Measurements from ENCODE around the gene ACTL10.
A peak's percentile ranks its signal among the peaks of the same experiment; 100 is the strongest.

ACTL10 gene

DNA sequence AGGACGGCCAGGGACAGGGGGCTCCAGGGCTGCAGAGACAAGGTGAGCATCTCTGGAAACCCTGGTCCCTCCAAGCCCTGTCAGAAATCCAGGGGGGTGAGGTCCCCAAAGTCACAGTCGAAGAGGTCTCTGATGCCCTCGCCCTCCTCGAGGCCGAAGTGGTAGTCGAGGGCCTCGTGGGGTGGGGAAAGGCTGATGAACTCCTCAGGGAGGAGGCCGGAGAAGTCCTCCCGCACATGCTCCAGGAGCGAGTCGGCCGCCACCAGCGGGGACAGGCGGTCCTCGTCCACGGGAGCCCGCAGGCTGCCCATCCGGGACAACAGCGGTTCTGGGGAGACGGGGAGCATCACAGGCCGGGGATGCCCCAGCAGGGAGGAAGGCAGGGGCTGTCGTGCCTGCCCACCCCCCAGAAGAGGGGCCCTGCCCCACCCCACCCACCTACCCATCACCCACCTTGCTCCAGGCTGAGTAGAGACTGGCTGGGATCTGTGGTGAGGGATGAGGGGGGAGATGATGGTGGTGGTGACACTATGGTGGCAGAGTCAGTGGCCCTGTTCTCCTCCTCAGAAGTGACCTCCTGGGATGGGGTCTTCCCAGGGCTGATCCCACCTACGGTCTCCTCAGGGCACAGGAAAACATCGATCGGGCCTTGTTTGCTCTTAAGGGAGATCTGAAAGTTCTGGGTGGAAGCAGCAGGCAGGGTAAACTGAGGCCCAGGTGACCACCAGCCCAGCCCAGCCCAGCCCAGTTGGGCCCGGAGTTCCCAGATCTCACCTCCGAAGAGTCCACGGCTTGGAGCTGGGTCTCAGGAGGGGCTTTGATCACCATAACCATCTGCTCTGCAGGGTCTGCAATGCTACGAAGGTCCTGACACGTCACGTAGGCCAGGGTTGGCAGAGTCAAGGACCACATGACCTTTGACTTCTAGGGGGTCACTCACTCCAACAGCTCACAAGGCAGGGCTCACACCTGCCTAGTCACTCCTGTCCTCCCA, 10.2 kb downstream of the ACTL10 start:
- DNase-seq (ENCODE audit: low read depth, low spot score) = no peak

DNA sequence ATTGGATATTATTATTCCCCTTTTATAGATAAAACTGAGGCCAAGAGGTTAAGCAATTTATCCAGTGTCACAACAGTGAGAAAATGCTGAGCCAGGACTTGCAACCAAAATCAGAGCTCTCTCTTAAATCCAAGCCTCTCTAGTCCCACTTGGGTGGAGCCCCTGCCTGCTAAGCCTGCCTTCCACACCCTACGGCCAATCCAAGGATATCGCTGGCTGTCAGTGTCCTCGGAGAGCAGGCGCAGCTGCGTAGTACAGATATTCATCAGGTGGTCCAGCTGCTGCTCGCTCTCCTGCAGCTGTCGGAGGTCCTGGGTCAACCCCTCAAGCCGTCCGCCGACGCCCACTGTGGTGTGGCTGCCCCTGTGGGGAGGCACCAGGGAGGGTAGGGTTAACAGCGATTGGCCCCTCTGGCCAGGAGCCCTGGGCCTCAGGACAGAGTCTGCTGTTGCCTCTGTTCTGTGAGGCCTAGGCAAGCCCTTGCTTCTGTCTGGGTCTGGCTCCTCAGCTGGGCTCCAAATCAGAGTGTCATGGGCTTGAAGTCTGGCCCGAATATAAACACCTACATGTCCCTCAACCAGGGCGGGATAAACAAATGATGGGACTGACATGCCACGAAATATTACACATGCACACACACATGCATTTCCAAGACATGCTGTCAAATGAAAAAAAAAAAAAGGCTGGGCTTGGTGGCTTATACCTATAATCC, 11.4 kb downstream of the ACTL10 start:
- DNase-seq (ENCODE audit: low read depth, low spot score) = no peak

DNA sequence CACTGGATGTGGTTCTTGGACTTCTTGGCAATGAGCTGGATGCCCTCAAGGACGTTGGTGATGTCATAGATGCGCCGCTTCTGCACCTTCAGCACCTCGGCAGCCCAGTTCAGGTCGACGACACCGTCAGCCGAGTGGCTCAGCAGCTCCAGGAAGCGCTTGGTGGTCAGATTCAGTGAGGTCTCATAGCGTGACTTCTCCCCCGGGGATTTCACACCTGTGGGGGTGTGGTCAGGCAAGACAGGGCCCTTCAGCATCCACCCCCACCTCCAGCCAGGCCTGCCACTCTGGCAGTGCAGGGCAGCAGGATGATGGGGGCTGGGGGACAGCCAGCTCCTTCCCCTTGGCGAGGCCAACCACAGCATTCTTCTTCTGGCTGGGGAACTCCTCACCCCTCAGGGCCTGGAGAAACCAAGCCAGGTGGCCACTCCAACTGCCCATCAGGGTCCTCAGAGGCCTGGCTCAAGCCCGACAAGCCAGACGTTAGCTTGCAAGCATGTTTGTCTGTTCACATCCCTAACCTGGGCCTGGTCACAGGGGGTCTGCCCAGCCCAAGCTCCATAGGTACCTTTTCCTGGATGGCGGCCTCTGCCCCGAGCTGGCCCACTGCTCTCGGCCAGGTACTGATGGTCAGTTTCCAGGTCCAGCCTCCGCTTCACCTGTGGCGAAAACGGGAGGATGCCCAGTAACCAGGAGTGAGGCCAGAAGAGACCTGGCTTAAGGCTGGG, 13.2 kb downstream of the ACTL10 start:
- no peak for DNase-seq (ENCODE audit: low read depth, low spot score)

DNA sequence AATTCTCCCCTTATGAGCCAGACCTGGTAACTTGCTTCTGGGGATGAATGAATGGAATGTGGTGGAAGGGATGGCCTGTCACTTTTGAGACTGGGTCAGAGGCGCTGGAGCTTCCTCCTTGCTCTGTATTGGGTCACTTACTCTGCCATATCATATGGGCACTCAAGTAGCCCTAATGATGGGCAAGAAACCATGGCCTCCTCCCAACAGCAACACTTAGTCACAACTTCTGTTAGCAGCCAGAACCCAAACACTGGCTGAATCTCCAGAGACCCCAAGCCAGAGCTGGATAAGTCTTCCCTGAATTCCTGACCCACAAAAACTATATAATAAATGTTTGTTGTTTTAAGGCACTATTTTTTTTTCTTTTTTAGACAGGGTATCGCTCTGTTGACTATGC, 13.9 kb downstream of the ACTL10 start:
- peak; percentile 79 for DNase-seq (ENCODE audit: low read depth, low spot score)

DNA sequence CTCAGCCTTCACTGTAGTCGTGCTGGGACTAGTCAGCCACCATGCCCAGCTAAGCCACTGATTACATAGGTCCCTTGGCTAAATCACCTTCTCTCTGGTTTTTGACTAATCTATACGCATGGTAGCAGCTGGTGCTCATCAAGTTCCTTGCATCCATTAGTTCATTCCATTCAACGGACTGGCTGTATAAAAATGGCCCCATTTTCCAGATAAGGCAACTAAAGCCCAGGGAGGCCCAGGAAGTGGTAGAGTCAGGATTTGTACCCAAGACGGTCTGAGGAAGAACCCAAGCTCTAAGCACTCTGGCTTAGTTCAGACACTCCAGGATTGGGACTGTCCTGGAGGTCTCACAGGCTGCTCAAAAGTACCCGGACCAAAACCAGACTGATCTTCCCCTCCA, 14.5 kb downstream of the ACTL10 start:
- no peak for DNase-seq (ENCODE audit: low read depth, low spot score)

DNA sequence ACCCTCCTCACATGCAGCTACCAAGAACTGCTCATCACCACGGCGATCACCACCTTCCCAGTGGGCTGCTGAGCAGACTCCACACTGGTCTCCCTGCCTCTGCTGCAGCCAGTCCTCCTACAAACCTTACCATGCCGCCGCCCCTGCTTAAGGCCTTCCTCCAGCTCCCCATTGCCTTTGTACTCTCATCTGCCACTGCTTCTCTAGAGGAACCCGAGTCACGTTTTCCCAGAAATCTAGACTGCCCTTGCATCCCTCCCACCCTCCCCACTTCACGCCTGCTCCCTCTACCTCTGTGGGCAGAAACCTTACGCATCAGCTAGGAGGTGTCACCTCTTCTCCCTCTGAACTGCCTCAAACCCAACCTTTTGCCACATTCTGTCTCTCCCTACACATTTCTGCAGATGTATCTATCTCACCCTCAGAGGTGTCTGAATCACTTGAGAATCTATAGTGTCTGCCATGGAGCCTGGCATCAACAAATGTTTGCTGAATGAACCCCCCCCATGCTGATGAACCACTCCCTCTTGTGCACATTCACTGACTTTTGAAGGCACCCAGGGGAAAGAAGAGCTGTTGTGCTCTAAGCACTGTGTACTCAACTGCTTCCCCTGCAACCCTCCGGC, 15.1 kb downstream of the ACTL10 start:
- no peak for DNase-seq (ENCODE audit: low read depth, low spot score)

DNA sequence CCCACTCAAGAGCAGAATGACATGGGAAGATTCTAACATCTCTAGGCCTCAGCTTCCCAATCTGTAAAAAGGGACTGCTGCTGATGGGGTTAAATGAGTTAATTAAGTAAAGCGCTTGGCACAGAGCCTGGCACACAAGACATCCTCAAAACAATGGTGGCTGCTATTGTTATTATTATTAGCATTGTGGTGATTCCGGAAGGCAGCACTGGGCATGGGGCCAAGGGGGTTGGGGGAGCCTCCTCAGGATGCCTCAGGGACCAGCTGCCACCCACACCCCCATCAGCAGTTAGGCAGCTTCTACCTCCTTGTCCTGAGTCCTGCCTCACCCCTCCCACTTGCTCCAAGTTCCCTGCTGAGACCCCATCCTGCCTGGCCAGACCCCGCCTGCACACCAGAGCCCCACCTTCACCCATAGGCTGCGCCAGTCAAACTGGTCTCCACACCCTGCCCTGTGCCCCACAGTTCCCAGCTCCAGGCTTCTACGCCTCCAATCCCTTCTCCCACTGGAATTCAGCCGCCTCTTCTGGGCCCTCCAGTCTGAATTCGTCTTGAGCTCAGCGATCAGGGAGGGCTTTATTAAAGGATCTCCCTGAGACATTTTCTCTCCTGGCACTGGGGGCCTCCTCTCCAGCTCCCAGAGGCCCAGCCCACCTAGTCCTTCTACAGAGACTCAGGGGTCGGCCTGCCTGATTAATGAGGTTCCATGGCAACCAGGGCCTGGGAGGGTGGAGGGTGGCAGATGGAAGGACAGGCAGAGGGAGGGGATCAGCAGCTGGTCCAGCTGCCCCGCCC, 18.0 kb downstream of the ACTL10 start:
- no peak for DNase-seq (ENCODE audit: low read depth, low spot score)

DNA sequence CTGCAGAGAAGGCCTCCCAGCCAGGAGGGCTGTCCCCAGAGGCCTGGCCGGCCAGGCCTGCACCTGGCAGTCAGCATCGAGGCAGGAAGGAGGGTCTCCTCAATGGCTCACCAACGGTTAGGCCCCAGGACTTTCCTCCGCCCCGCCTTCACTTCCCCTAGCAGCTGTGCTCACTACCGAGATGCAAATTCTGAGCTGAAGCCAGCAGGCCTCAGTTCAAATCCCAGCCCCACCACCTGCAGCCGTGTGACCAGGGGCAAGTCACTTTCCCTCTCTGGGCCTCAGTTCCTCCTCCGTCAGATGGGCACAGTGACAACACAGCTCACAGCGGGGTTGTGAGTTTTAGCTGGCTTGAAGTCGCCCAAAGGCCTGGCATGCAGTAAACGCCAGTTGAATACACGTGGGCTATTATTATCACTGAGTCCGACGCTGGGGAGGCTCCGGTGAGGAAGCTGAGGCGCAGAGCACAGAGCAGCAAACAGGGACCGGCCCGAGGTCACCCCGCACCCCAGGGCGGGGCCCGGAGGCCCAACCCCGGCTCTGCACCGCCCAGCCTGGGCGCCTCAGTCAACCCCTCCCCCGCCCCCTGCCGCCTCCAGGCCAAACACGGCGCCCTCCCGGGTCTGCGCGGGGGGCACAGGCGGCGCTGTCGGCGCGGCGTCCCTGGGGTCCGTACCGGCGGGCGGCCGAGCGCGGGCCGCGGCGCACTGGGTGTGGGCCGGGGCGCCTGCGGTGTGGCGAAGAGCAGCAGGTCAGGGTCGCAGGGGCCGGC, 18.8 kb downstream of the ACTL10 start:
- DNase-seq (ENCODE audit: low read depth, low spot score) = no peak

DNA sequence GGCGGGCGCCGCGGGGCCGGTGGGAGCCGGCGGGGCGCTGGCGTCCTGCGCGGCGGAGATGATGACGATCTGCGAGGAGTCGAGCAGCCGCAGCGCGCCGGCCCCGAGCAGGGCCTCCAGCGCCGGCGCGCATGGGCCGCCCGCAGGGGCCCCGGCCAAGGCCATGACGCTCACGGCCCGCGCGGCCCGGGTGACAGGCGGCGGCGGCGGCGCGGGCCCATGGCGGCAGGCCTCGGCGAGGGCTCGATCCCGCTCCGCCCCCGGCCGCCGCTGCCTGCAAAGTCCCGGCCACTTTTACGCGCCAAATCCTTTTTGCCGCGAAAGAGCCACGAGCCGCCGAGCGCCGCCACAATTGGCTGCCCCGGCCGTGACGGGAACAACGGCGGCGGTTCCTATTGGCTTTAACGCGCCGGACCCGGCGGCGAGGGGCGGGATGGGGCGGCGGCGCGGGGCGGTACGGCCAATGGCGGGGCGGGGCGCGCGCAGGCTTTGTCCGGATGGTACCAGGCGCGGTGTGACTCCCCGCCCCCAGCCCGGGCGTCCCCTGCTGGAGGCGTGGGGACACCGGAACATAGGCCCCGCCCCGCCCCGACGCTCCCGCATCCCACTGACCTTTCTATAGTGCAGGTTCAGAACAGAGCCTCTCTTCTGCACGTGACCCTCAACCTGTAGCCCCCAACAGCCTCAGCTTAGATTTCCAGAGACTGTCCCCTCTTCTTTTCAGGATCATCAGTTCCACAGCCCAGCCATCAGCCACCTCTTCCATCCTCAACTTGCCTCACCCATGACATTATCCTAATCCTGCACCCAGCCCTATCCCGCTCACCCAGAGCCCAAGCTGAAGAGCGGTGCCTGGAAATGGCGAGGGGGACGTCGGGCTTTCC, 19.6 kb downstream of the ACTL10 start, which contains the start of gene E2F1:
TSS of gene E2F1 (minus strand) at position 286 of the 884 bp plus-strand sequence. CDS start at position 165, 121 bp downstream.
- DNase-seq (ENCODE audit: low read depth, low spot score) = peak; percentile 98

DNA sequence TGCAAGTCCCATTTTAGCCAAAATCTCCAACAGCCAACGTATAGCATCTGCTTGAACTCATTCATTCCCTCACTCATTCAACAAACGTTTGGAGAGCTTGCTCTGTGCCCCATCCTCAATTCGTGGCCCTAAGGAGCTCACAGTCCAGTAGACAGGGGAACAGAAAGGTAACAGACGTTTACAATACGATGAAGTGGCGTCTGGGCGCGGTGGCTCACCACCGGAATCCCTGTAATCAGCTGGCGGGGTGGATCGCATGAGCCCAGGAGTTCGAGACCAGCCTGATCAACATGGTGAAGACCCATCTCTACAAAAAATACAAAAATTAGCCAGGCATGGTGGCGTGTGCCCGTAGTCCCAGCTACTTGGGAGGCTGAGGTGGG, 20.2 kb downstream of the ACTL10 start:
- DNase-seq (ENCODE audit: low read depth, low spot score) = no peak

DNA sequence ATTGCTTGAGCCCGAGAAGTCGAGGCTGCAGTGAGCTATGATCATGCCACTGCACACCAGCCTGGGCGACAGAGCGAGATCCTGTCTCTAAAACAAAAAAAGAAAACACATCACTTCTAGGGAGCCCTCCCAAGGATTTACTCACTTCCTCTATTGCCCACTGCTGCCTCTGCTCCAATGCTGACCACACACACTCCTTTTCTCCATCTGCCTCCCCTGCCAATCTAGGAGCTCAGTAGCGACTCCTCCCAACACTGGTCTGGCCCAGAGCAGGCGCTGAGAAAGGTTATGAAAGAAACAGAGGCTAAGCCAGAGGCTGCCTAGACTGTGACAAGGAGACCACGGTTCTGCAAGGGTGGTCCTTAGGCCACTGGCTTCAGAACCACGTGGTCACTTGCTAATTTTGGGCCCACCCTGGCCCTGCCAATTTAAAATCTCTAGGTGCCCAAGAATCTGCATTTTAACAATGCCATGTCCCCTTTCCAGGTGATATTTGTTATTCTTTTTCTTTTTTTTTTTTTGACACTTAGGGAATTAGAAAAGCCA, 20.7 kb downstream of the ACTL10 start:
- DNase-seq (ENCODE audit: low read depth, low spot score) = no peak

DNA sequence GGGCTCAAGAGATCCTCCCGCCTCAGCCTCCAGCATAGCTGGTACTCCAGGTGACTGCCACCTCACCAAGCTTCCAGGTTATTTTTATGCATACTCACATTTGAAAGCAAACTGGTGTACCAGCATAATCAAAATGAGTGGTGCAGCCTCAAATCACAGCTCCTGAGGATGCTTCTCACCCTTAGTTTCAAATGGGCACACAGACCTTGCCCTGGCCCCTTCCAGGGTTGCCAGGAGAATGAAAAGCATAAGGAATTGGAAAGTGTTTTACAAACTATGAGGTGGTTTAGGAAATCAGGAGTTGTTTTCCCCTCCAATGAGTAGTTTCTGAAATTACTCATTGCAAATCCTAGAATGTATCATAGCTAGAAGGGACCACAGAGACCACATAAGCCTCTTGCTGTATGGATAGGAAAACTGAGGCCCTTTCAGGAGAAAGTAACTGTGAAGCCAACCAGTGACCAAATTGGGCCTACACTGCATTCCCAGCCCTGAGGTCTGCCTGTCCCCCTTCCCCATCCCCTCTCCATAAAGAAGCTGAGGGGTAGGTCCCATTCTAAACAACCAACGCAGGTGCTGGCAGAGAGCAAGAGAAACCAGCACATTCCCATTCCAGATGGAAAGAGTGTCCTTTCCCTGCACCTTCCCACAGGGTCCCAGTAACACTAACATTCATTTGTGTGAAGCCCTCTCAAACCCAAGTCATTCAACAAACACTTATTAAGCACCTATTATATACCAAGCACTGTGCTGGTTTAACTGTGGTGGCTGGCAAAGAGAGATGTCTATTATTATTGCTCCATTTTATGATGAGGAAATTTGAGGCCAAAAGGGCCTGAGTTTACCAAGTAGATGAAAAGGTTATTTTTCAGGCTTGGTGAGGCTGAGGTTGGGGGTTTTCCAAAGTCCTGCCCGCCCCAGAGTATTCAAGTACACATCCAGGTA, 21.5 kb downstream of the ACTL10 start:
- no peak for DNase-seq (ENCODE audit: low read depth, low spot score)

DNA sequence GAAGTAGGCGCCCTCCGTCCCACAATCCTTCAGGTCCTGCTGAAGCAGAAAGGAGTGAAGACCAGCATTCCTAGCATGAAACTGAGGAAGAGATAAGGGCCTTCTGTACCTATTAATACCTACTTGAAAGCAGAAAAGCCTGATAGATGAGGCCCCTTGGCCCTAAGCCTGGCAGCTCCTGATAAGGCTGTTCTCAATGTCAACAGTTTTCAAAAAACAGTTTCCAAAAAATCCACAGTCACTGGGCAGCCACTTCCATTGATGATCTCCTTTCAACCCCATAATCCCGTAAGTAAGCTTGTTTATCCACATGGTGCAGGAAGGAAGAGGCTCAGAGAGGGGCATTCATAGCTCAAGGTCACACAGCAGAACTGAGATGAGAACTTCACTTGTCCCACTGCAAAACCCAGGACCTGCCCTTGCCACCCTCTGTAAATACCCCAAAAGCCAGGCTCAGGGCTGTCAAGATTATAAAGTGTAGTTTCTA, 22.2 kb downstream of the ACTL10 start:
- DNase-seq (ENCODE audit: low read depth, low spot score) = no peak

DNA sequence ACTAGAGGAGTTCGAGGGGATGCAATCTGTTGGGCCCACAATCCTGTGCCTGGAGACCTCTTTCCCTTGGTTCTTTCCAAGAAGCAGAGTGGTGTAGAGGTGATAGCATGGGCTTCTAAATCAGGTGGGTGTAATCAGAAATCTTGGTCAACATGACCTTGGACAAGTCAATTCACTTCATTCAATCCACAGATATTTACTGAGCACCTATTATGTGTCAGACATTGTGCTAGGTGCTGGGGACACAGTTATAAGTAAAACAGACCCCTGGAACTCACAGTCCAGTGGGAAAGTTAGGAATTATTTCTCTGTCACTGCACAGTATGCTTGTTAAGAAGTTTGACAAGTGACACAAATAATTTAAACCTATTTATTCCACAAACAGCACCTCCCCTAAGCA, 22.8 kb downstream of the ACTL10 start:
- no peak for DNase-seq (ENCODE audit: low read depth, low spot score)

DNA sequence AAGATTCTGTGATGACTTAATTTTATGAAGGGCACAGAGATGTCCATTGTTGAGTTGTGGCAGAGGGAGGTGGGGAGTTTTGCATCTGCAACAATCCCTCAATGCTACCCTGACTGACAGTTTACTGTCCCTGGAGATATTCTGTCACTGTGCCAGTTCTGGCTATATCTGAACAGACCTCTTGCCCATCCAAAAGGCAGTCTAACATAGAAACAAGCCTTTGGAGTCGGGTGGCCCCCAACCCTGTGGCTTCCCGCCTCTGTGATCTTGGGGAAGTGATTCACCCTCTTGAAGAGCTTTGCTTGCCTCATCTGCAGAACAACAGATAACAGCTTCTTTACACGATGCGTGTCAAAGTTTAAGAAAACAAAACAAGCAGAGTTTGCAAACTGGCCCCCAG, 23.2 kb downstream of the ACTL10 start:
- DNase-seq (ENCODE audit: low read depth, low spot score) = no peak

DNA sequence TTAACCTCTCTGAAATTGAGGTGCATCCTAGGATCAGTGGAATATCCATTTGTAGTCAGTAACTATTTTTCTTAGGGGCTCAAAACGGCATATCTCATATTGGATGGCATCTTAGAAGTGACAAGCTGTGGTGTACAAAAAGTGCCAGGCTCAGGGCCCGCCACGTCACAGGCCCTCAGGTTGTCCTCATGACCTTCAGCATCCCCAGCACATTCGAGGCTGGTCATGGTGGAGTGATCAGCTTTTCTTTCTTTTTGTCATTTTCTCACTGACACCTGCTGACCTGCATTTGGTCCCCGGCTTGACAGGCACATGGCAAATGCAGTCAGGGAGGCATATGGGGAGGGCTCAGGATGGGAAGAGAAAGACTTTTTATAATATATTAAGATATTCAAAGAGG, 26.5 kb downstream of the ACTL10 start:
- DNase-seq (ENCODE audit: low read depth, low spot score) = no peak

All from astrocyte of the hippocampus (primary cell).